Panc1 (cell line): ENCODE measurements around the gene C1QTNF12. TPM values are rescaled to one million over a fixed set of nuclear protein-coding genes. Genes with fewer than 3 reads are reported as not detected.

Source experiments
- ATAC-seq: fragments of 200-7000 bp; cut with Tn5 transposase; 2 replicates; pipeline ENCODE4 v1.9.1; 2020; ENCODE audit warnings: mild to moderate bottlenecking, moderate library complexity
- BruUV-seq: library from RNA; stranded (reverse); fragments of 400-500 nt; replicated peaks from 2 replicates; lab custom pipeline; 2021; lab: Mats Ljungman, UMichigan
- CTCF ChIA-PET: fragments of 300-600 bp; sonication (Branson Sonifier 250); formaldehyde crosslinking; loops from one replicate; lab custom pipeline; 2022; ENCODE audit warnings: antibody characterized with exemption; lab: Charles Lee
- POLR2A ChIA-PET: fragments of 300-600 bp; sonication (Branson Sonifier 250); formaldehyde crosslinking; loops from one replicate; lab custom pipeline; 2022; ENCODE audit warnings: antibody characterized with exemption; lab: Charles Lee
- DNase-seq: peaks from one replicate; pipeline ENCODE4 v3.0.0-alpha.2; 2010; ENCODE audit warnings: low read depth, low spot score
- H3K27ac ChIP-seq: 2 replicates; pipeline ENCODE4 v1.5.1; 2011; ENCODE audit warnings: mild to moderate bottlenecking, low read length, inconsistent platforms
- H3K27me3 ChIP-seq: fragments of 200-500 bp; sonication (Bioruptor generic); 2 replicates; pipeline ENCODE4 v1.6.0; 2014; ENCODE audit warnings: low read length, inconsistent platforms; ENCODE audit not compliant: control insufficient read depth, insufficient read depth
- H3K36me3 ChIP-seq: fragments of 200-500 bp; sonication (Bioruptor generic); 2 replicates; pipeline ENCODE4 v1.5.1; 2014; ENCODE audit warnings: inconsistent platforms, mild to moderate bottlenecking, low read length, moderate library complexity; ENCODE audit not compliant: control insufficient read depth, insufficient read depth
- H3K4me1 ChIP-seq: 2 replicates; pipeline ENCODE4 v1.5.1; 2011; ENCODE audit warnings: inconsistent platforms, mild to moderate bottlenecking, low read length, moderate library complexity; ENCODE audit not compliant: control insufficient read depth, insufficient read depth
- H3K4me3 ChIP-seq, 2 experiments: 2 replicates each; pipeline ENCODE4 v1.5.1; 2011 to 2012; ENCODE audit warnings: low read depth in 2 of 2, low read length in 2 of 2, mild to moderate bottlenecking in 2 of 2, inconsistent platforms in 1 of 2, moderate library complexity in 1 of 2
- H3K9me3 ChIP-seq: fragments of 200-500 bp; sonication (Bioruptor generic); 2 replicates; pipeline ENCODE4 v1.5.1; 2014; ENCODE audit warnings: low read depth, mild to moderate bottlenecking, inconsistent platforms, low read length, moderate library complexity; ENCODE audit not compliant: control insufficient read depth, insufficient read depth
- CTCF ChIP-seq: fragments of 450-650 bp; IDR thresholded peaks from 2 replicates; pipeline ENCODE4 v1.5.1; 2017; ENCODE audit warnings: mild to moderate bottlenecking
- POLR2AphosphoS5 ChIP-seq: IDR thresholded peaks from 2 replicates; pipeline ENCODE4 v1.6.1; 2012; ENCODE audit warnings: mild to moderate bottlenecking, low read depth, low read length, moderate library complexity
- REST ChIP-seq, 2 experiments: IDR thresholded peaks; 2 replicates each; pipeline ENCODE4 v1.6.1; 2011 to 2012; ENCODE audit warnings: low read depth in 2 of 2, control low read depth in 1 of 2, low read length in 1 of 2, mild to moderate bottlenecking in 1 of 2, moderate library complexity in 1 of 2; ENCODE audit not compliant: insufficient read depth in 1 of 2
- SIN3A ChIP-seq: IDR thresholded peaks from 2 replicates; pipeline ENCODE4 v1.6.1; 2012; ENCODE audit warnings: low read depth, mild to moderate bottlenecking, low read length, moderate library complexity, borderline replicate concordance; ENCODE audit not compliant: insufficient read depth
- TCF7L2 ChIP-seq: IDR thresholded peaks from 2 replicates; pipeline ENCODE4 v1.6.1; 2011; ENCODE audit warnings: mild to moderate bottlenecking, low read depth, low read length, inconsistent platforms
- in situ Hi-C: cut with HindIII; loops from 2 replicates; pipeline ENCODE4 v1.10.0; 2016; ENCODE audit warnings: low sequenced_read_pairs, low pct_unique_long_range_greater_than_20kb
- intact Hi-C: fragments of 100-400 bp; cut with micrococcal nuclease; formaldehyde crosslinking; loops from one replicate; pipeline ENCODE4 v1.10.0; 2022; ENCODE audit not compliant: unreplicated experiment
- total RNA-seq: library from RNA; stranded (reverse); gene quantifications from one replicate; pipeline ENCODE4 v1.2.1, GENCODE V29; 2021; ENCODE audit not compliant: unreplicated experiment

The C1QTNF12 gene
- total RNA-seq, 1 experiment from 2014 or later = 41.4 TPM

GRCh38 chr1:1259540-1259939 is 13.0 kb upstream of the C1QTNF12 start:
- ChIA-PET CTCF (no interaction called here), POLR2A (no interaction called here)
- Histone ChIP-seq H3K9me3 (no peaks in the 10 kb centered on the region), H3K4me1 (no peaks in the 10 kb centered on the region), H3K27ac (no peak overlapping the region), H3K27me3 (no peaks in the 10 kb centered on the region), H3K36me3 (no peaks in the 10 kb centered on the region; the same call in 1 of the 2 replicates), H3K4me3 (no peak overlapping the region)
- no peak for TF ChIP-seq POLR2AphosphoS5
- no peak for TF ChIP-seq CTCF
- TF ChIP-seq TCF7L2 = no peak
- no peak for TF ChIP-seq REST (IDR thresholded peaks at IDR 0.05; ENCODE audit: insufficient read depth in 1 of 2, low read depth in 2 of 2, low read length in 1 of 2)
- TF ChIP-seq SIN3A = no peak
- ATAC-seq = no peak
- intact Hi-C loops = no loop called here
- in situ Hi-C loops = no loop called here
- no peak for DNase-seq
- no TSS peak for BruUV-seq

DNA sequence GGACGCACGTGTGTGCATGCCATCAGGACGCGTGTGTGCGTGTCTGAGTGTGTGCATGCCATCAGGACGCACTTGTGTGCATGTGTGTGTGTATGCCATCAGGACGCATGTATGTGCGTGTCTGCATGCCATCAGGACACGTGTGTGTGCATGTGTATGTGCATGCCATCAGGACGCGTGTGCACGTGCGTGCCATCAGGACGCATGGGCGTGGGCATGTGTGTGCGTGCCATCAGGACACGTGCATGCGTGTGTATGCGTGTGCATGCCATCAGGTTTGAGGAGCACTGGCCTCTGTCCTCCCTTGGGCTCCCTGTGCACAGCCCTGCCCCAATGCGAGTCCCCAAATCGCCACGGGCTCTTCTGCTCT is 12.6 kb upstream of the C1QTNF12 start:
- Histone ChIP-seq H3K4me1 (no peaks in the 10 kb centered on the region), H3K36me3 (no peaks in the 10 kb centered on the region; the same call in 1 of the 2 replicates), H3K27ac (no peak overlapping the region), H3K4me3 (no peak overlapping the region), H3K27me3 (no peaks in the 10 kb centered on the region), H3K9me3 (no peaks in the 10 kb centered on the region)
- BruUV-seq = no TSS peak
- intact Hi-C loops = no loop called here
- CTCF ChIA-PET = no interaction called here
- ATAC-seq (no peak), DNase-seq (no peak)
- in situ Hi-C loops = no loop called here
- TF ChIP-seq SIN3A (no peak), REST (IDR thresholded peaks at IDR 0.05; ENCODE audit: insufficient read depth in 1 of 2, low read depth in 2 of 2, low read length in 1 of 2) (peak in 1 of 2 experiments; percentile 11; a peak in 1 of 4 replicates), TCF7L2 (no peak), CTCF (no peak), POLR2AphosphoS5 (no peak)
- POLR2A ChIA-PET = no interaction called here
